Astrocyte of the hippocampus (primary cell): ENCODE data around the gene ARID5B.

Experiments
- DNase-seq: peaks from one replicate; pipeline ENCODE4 v3.0.0; 2011; ENCODE audit warnings: low read depth, low spot score

The ARID5B gene

DNA sequence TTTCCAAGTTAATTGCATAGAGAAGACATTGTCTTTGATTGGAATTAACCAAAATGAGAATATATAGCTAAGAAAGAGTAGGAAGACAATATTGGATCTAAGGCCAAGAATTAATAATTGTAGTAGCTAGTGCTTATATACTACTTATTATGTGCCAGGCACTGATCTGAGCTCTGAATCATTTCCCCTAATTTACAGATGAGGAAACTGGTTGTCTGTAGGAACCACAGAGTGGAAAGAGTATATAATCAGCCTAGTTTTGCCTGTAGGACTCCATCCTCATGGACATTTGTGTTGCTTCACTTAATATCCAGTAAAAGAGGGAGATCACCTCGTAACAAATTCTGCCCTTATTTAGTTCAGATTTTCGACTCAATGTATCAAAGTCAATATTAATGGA lies 127.9 kb downstream of the ARID5B start:
- DNase-seq, result no peak

DNA sequence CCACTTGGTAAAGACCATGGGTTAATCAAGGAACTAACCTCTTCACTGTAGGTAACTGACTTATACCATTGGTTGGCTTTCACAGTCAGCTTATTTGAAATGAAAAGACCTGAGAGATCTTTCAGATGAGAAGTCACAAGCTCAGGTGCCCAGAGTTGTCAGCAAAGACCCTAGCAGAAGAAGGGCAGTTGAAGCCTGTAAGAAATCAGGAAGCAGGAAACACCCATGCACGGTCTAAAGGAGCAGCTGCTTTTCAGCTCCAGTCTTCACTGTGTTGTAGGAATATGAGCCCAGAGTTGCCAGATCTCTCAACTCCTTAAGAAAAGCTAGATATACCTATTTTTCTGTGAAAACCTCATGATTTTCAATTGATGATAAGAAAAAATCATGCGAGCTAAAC lies 130.0 kb downstream of the ARID5B start:
- DNase-seq, result no peak

DNA sequence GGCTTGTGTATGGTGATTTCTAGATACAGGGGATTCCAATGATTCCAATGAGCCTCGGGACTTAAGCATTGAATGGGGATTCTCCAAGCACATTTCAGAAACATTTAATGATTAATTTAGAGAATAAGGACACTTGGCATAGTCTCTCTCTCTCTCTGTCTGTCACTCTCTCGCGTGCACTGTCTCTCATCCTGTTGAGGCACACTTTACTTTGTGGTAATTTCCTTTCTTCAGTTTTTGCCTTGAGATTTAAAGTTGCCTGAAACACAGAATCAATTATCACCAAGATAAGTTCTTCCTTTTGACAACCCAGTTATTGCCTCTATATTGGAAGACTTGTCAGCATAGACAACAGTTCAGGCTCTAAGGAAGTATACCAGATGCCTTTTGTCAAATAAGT lies 131.6 kb downstream of the ARID5B start:
- no peak for DNase-seq

DNA sequence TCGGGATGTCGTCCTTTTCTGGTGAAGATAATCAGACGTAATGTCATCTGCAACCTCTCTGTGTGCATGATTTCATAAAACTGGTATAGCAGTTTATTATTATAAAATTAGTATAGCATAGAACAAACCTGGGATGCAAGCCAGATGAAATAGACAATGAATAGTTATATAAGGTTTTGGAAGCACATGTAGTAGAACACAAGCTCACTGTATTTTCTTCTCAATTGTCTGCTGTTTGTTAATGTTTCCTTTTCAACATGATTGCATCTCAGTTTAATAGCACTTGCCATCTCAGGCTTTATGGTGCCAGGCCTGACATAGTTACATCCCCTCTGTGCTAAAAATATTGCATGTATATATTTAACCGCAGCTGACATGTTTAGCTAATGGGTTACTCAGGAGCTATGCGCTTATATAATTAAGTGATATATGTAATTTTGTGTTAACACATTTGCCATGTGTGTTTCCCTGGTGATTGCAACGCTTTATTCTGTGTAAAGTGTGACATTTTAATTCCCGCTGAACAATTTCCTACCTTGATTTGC lies 132.7 kb downstream of the ARID5B start:
- no peak for DNase-seq

DNA sequence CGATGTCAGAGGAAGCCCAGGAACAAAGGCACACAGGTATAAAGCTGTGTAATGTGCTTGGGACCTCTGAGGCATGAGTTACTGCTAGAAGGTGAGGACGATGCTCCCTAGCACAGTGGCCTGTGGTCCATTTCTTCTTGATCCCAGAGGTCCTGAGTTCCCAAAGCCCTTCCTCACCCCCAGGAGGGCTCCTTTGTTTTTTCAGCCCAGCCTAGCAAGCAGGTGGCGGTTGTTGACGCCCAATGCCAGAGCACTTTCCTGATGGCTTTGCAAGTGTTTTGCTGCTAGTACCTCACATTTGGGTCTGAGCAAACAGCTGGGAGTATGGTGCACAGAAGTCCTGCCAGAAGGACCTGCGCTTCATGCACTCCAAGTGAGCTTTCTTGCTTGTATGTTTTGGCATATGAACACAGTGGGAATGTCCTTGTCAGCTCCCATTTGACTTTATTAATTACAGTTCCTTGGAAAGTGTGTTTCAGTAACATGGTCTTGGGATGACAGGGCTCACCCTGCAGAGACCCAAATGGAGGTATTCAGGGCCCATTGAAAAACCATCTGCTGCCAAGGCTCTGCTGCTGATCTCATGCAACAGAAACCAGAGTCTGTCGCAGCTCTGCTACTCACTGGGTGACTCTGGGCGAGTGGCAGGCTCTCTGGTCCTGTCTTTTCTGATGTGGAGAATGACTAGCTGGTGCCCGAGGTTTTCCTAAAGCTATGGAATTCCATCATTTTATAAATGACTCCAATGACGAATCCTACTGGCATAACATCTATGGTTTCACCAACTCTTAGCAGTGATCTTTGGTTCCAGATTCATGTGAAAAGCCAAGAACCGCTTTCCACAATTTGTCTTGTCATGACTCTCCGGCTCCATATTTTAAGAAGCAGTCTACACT lies 134.9 kb downstream of the ARID5B start:
- no peak for DNase-seq

DNA sequence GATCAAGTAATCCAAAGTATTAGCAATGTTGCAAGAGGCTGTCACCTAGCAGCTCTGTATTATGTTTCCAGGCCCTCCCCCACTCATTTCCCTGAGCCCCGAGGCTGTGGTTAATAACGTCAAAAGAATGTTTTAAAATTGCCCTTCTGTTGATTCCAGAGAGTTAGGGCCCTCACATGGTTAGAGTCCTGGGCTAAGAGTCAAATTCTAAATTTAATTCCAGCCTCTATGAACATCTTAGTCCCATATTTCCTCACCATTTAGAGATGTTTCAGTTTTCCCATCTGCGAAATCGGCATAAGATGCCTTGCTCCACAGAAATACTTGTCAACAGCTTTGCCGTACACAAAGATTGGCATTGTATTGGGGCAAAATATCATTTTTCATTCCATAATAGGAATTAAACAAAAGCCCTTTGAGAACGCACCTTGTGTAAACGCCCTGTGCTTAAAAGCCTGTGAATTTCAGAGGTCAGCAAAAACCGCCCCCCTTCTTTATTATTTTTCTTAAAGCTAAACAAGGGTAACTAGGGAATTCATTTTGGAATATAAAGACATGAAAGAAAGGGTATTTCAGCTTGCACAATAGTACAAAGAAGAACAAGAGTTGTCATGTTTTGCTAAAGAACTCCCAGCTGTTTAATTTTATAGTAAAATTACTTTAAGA lies 135.8 kb downstream of the ARID5B start:
- DNase-seq, result peak; percentile 70

DNA sequence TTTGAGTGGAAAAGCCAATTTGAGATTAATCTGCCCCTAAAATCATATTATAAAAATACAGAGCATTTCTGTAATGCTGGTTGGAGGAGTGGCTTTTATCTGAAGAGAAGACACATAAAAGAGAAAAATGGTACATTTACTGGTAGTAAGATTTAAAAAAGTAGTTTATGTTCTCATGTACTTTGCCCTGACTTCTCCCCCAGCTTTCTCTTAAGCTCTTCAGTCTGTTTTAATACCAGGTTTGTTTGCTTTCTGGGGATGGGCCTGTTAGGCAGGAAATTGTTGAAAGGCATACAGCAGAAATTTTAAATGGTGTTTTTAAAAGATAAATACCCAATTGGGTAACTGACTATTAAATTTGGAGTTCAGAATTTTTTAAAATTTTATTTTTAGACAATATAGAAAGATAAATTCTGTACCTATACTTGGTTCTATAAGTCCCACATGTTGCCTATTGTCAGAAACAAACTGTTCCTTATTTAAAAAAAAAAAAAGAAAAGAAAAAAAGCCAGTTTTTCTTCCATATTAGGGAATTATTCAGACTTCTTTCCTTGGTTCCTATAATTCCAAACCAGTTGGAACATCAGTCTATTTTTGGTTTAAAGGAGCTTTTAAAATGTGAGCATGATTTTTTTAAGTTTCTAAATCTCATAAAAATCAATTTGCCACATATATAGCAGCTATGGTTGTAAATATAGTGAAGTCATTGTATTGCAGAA lies 136.6 kb downstream of the ARID5B start:
- no peak for DNase-seq

DNA sequence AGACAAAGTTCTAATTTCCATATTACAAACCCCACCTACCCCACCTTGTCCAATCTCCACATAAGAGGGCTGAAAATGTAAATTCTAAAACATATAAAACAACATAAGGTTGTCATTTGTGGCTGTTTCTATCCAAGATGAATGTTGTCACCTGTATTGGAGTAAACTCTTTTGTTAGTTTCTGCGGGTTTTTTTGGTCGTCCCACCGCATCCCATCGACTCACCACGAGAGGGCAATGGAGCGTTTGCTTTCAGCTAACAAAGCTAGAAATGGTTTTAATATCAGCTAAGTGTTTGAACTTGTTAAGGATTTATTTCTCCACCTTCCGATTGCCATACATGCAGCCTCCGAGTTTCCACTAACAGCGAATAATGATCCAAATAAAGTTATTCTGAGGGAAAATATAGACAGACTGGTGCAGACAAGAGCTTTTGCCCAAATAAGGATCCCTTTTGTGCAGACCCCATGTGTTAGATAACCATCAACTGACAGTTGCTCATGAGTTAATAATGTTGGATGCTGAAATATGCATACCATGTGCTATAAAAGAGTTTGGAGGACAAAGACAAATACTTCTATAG lies 137.2 kb downstream of the ARID5B start:
- peak; percentile 88 for DNase-seq

DNA sequence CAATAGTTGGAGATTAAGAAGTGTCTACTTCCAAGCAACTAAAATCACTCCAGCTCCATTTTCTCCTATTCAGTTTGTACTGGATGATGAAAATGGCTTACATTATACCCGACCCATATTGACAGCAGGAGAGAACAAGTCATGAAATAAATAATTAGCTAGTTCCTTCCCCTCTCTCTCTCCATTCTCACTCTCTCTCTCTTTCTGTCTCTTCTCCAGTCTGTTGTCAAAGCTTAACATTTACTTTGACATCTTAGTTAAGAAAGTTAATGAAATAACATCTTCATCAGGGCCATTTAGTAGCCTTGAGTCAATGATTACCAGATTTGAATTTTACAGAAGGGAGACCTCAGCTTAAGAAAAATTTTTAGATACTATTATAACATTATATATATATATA lies 138.5 kb downstream of the ARID5B start:
- no peak for DNase-seq

DNA sequence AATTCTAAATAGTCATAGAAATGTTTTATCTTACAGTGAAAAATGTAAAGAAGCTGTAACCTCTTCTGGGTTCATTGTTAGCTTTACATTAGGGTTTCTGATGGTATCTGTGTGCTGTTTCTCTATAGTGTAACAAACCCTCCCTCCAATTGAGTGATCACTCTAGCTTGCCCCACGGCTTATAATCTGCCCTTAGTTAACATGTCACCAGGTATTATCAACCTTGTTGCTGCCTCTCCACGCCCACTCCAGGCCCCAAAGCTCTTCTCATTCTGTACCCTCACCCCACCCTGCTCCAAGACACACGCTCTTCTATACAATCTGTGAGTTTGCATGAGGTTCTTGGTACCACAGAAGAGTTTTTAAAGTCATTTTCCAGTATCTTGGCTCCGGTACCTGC lies 139.4 kb downstream of the ARID5B start:
- no peak for DNase-seq

DNA sequence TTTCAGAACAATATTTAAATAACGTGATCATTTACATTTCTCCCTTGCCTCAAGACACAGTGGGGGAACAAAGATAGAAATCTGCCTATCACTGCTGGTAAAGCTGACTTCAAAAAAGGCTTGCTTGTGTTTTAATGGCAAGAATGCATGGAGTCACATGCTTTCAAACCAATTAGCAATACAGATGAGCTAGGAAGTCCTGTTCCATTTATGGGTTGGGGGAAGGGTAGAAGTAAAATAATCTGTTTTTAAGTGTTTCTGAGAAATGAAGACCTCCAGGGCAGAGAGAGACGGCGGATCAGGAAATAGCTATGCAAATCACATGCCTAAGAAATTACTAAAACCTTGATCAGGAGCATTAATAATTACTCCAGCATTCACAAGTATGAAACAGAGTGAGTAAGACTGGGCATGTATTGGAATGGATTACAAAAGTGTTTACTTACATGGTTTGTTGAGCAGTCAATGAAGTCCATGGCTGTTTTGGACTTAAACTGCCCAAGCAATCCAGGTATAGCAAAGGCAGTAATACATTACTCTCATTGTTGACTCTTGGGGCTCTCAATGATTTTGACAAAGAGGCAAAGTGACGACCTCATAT lies 142.0 kb downstream of the ARID5B start:
- peak; percentile 91 for DNase-seq

DNA sequence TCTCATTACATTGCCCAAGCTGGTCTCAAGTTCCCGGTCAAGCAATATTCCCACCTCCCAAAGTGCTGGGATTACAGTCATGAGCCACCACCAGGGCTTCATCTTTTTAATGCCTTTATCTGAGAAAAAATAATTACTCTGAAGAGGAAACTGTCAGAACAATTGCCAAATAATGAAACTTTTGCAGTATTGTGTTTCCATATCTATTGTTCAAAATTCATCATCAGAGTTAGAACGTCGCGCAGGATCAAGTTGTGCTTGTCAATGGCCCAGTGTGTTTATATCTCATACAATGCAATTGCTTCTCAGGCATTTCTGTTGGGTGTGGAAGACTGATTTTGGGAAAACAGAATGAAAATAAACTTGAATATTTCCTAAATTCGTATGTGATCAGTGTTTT lies 143.1 kb downstream of the ARID5B start:
- no peak for DNase-seq

DNA sequence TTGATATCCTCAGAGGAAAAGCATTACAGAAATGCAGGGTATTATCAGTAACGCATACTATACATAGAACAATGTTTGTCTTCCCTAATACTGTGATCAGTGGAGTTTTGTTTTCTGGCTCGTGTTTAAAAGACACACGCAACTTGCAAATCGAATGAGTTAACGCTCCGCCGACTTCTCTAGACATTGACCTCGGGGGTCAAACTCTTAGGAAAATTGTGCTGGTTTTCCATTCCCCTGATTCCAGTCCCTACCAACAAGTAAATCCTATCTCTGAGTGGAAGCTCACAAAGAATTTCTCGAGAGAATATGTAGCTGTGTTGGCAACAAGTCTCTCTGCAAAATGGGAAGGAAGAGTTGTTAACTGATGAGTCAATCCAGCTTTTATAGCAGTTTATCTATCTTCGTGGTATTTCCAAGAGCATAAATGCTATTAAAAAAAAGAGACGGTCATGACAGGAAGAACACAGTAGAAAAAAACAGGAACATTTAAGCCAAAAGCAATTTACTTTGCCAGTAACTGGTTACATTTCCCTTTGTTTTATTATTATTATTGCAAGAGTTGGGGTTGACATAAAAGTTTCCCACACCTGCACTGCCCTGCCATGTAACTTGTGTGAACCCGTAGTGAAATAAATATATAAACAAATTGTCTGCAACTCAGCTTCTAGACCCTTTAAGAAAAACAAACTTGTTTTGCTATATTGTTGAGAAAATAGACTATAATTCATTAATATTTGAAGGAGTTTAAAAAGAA lies 144.4 kb downstream of the ARID5B start:
- DNase-seq, result peak; percentile 67

DNA sequence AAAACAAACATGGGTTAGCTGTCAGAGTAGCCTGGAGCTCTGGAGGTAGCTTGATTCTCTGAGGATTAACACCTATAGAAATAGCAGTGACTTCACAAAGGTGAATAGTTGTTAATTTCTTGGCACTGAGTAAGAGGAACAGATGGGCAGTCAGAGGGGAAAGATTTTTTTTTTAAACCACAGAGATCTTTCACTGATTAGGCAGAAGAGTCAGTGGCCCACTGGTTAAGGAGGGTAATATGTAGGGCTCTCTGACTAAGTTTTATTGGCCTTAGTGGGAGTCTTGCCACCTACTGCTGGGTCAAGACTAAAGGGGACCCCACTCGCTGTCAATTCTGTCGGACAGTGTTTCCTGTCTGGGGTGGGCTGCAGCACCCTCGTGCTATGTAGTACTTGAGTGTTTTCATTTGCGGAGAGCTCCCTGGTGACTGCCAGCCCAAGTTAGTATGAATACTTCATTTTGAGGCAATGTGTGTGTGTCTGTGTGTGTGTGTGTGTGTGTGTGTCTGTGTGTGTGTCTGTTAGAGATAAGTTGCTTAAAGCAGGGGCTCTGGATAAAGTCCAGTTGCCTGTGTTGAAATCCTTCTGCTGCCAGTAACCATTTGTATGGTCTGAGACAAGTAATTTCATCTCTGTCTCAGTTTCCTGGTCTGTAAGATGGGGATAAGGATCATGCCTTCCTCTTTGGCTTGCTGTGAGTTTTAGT lies 145.2 kb downstream of the ARID5B start:
- DNase-seq, result no peak

DNA sequence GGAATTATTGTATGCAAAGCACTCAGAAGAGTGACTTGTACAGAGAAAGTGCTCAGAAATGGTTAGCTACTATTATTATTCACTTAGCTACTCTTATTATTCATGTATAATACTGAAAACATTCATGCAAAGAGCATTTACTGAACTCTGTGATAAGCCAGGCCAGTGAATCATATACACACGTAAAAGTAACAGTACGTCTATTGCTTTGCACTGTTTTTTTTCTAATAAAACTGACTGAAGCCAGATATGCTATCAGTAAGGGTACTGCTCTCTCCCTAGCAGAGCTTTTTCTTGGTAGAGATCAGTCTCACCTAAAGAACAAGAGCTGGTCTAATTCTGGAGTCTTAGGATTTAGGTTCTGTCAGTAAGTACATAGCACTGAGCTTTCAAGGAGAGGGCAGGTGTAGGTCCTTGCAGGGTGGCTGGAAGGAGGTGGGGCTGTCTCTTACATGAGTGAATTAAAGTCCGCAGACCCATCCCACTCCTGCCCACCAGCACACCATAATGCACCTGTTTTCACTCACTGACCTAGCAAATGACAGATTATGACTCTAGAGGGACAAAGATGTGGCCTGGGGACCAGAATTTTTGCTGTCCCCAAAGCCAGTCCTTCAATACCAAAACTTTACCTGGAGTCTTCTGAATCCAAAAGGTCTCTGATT lies 145.9 kb downstream of the ARID5B start:
- no peak for DNase-seq

DNA sequence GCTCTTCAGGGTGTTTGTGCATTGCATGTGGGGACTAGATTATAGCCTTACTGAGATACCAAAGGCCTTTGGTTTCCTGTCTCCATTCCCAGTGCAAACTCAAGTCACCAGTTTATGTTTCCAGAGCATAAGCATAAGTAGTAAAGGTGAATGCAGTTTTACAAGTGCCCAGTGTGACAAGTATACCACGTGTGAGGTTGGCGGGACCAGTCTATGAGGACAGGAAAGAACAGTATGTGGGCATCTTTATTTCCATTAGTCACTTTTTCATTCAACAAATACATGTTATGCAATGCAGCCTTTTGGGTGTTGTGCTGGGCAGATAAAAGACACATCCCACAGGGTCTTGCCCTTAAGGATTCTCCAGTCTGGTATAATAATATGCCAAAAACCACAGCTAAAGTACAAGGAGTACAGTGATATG lies 146.5 kb downstream of the ARID5B start:
- peak; percentile 22 for DNase-seq

DNA sequence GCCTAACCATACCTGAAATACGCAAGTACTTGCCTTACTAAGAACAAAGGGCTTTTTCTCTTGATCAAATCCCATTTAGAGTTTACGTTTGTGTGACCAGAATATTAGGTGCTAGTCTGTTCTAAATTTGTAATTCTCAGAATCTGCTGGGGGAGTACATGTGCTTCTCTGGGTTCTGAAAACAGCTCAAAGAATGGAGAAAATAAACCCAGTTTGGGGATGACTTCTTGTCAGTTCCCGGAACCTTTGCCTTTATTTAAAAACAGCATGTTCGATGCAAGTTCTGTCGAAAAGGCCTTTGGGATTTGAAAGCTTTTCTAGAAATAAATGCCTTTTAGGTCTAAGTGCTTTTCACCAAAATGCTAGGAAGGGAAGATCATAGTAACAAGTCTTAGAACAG lies 147.0 kb downstream of the ARID5B start:
- DNase-seq, result no peak

DNA sequence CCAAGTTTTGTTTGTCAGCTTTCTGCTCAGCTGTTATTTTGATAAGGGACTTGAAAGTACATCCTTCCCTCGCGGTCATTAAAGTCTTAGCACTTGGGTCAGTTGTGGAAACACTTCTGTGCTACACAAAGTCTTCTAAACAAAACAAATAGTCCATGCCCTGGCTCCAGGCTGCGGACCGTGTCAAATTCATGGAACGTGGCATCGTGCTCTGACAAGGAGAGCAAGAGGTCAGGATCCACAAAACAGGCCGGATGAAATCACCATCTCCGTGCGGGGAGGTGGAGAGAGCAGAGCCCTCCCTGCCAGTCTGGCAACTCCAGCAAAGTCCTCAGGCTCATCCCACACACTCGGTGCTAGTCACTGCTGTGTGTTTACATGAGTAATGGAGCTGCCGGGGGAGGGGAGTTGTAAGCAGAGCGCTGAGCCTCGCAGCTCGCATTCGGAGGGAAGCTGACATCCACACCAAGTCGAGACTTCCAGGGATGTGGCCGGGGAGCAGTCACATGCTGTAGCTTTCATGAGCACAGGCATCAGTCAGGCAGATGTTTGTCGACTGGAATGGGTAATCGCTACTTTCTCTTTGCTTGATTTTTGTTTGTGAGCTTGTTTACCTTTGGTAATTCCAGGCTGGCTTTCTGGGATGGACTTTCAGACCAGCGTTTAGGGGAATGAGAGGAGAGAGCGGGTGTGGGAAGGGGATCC lies 147.6 kb downstream of the ARID5B start:
- peak; percentile 97 for DNase-seq
